Measurements from ENCODE around the gene ATG9B.
"Not testable (repeated sequence)": the region's sequence is repeated elsewhere in the genome, so short reads cannot be mapped to it uniquely, and the experiment has no call there.

Gene ATG9B

GRCh38 chr7:151035902-151036301 is 11.6 kb upstream of the ATG9B start:
- DNase-seq, result no peak

GRCh38 chr7:151035026-151035717 is 10.9 kb upstream of the ATG9B start:
- DNase-seq, result no peak

GRCh38 chr7:151034312-151035025 is 10.2 kb upstream of the ATG9B start:
- DNase-seq, result no peak

- DNase-seq, result no peak
These were observed 9.6 kb upstream of the ATG9B start for GRCh38 chr7:151033864-151034249.

GRCh38 chr7:151032936-151033863 is 8.9 kb upstream of the ATG9B start:
- no peak for DNase-seq

- DNase-seq, result no peak
These were observed 6.7 kb upstream of the ATG9B start for GRCh38 chr7:151031011-151031410.

GRCh38 chr7:151028948-151029501 is 4.7 kb upstream of the ATG9B start:
- DNase-seq, result no peak

- peak; percentile 100 for DNase-seq
These were observed 4.0 kb upstream of the ATG9B start, which contains the start of gene ABCB8 for GRCh38 chr7:151028131-151028947. Gene ABCB8 (plus strand): TSS chr7:151028450. CDS start chr7:151028516, 66 bp downstream.

- DNase-seq, result not testable (repeated sequence)
These were observed 3.4 kb upstream of the ATG9B start for GRCh38 chr7:151027728-151028130.

GRCh38 chr7:151026771-151027727 is 2.8 kb upstream of the ATG9B start:
- not testable (repeated sequence) for DNase-seq

- DNase-seq, result no peak
These were observed 1.8 kb upstream of the ATG9B start for GRCh38 chr7:151025924-151026671.

- DNase-seq, result no peak
These were observed 1.1 kb downstream of the ATG9B start for GRCh38 chr7:151023232-151023631.

- no peak for DNase-seq
These were observed 4.1 kb downstream of the ATG9B start for GRCh38 chr7:151020231-151020630.

- DNase-seq, result no peak
These were observed 5.2 kb downstream of the ATG9B start for GRCh38 chr7:151019130-151019447.

- peak; percentile 43 for DNase-seq
These were observed 5.7 kb downstream of the ATG9B start for GRCh38 chr7:151018421-151019129.

- peak; percentile 85 for DNase-seq
These were observed 6.3 kb downstream of the ATG9B start for GRCh38 chr7:151017953-151018420.

GRCh38 chr7:151017370-151017952 is 6.8 kb downstream of the ATG9B start:
- DNase-seq, result no peak

GRCh38 chr7:151016942-151017341 is 7.4 kb downstream of the ATG9B start:
- DNase-seq, result no peak

- DNase-seq, result no peak
These were observed 7.8 kb downstream of the ATG9B start for GRCh38 chr7:151016505-151016904.
